Measurements from ENCODE around the gene GRID1.

GRCh38 chr10:86255405-86256251 is 111.0 kb downstream of the GRID1 start:
- TF ChIP-seq, protein P1, sequence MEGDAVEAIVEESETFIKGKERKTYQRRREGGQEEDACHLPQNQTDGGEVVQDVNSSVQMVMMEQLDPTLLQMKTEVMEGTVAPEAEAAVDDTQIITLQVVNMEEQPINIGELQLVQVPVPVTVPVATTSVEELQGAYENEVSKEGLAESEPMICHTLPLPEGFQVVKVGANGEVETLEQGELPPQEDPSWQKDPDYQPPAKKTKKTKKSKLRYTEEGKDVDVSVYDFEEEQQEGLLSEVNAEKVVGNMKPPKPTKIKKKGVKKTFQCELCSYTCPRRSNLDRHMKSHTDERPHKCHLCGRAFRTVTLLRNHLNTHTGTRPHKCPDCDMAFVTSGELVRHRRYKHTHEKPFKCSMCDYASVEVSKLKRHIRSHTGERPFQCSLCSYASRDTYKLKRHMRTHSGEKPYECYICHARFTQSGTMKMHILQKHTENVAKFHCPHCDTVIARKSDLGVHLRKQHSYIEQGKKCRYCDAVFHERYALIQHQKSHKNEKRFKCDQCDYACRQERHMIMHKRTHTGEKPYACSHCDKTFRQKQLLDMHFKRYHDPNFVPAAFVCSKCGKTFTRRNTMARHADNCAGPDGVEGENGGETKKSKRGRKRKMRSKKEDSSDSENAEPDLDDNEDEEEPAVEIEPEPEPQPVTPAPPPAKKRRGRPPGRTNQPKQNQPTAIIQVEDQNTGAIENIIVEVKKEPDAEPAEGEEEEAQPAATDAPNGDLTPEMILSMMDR (IDR thresholded peaks at IDR 0.05): no peak
- TF ChIP-seq JUND (IDR thresholded peaks at IDR 0.05) (no peak), EP300 (IDR thresholded peaks at IDR 0.05; ENCODE audit: borderline replicate concordance in 1 of 2, low read depth in 1 of 2, low read length in 1 of 2) (no peak), GATA2 (CRISPR knock-in tag; IDR thresholded peaks at IDR 0.05) (no peak), SMC3 (IDR thresholded peaks at IDR 0.05; ENCODE audit: low read depth, low read length) (no peak), SIN3A (IDR thresholded peaks at IDR 0.05; ENCODE audit: borderline replicate concordance, low read depth, low read length) (no peak)
